Glomerular visceral epithelial cell (primary cell): Measurements from ENCODE around the gene SIGLEC10.
"Not testable (repeated sequence)": the region's sequence is repeated elsewhere in the genome, so short reads cannot be mapped to it uniquely, and the experiment has no call there.

Experiments
- DNase-seq: peaks from one replicate; pipeline ENCODE4 v3.0.0-alpha.2; 2016; ENCODE audit errors: extremely low spot score

SIGLEC10 gene

GRCh38 chr19:51417107-51417809 lies at the start of gene SIGLEC10:
TSS of gene SIGLEC10 (minus strand) at chr19:51417642. CDS start at chr19:51417581, 61 bp downstream.
- DNase-seq: no peak

GRCh38 chr19:51466723-51467122 lies 49.3 kb upstream of the SIGLEC10 start:
- DNase-seq: no peak

GRCh38 chr19:51463976-51464581 lies 46.6 kb upstream of the SIGLEC10 start:
- DNase-seq: not testable (repeated sequence)

- DNase-seq: no peak
These were observed 45.2 kb upstream of the SIGLEC10 start for GRCh38 chr19:51462681-51463080.

GRCh38 chr19:51462276-51462675 lies 44.8 kb upstream of the SIGLEC10 start:
- no peak for DNase-seq

- DNase-seq: no peak
These were observed 44.3 kb upstream of the SIGLEC10 start for GRCh38 chr19:51461723-51462161.

GRCh38 chr19:51460164-51460992 lies 42.9 kb upstream of the SIGLEC10 start:
- DNase-seq: no peak

GRCh38 chr19:51458899-51459505 lies 41.6 kb upstream of the SIGLEC10 start:
- DNase-seq: no peak

GRCh38 chr19:51458051-51458645 lies 40.7 kb upstream of the SIGLEC10 start, which contains the start of gene SIGLEC8:
TSS of gene SIGLEC8 (minus strand) at chr19:51458454. CDS start at chr19:51458387, 67 bp downstream.
- no peak for DNase-seq

GRCh38 chr19:51457351-51458013 lies 40.0 kb upstream of the SIGLEC10 start:
- DNase-seq: no peak

GRCh38 chr19:51456541-51457290 lies 39.3 kb upstream of the SIGLEC10 start:
- no peak for DNase-seq

- DNase-seq: no peak
These were observed 33.4 kb upstream of the SIGLEC10 start for GRCh38 chr19:51450730-51451307.

GRCh38 chr19:51448411-51449016 lies 31.1 kb upstream of the SIGLEC10 start:
- no peak for DNase-seq

- no peak for DNase-seq
These were observed 30.6 kb upstream of the SIGLEC10 start for GRCh38 chr19:51448011-51448410.

GRCh38 chr19:51447510-51447909 lies 30.1 kb upstream of the SIGLEC10 start:
- not testable (repeated sequence) for DNase-seq

GRCh38 chr19:51441410-51442390 lies 24.3 kb upstream of the SIGLEC10 start:
- peak; percentile 4 for DNase-seq

GRCh38 chr19:51440846-51441409 lies 23.5 kb upstream of the SIGLEC10 start:
- no peak for DNase-seq

GRCh38 chr19:51440052-51440451 lies 22.6 kb upstream of the SIGLEC10 start:
- no peak for DNase-seq
